Gastrocnemius medialis (tissue), 4 donors: ENCODE results near the gene CAMSAP1. TPM values are rescaled to one million over a fixed set of nuclear protein-coding genes. Genes with fewer than 3 reads are reported as not detected.

Source experiments
- ATAC-seq, 2 donors: fragments of 150-250 bp; one replicate each; pipeline ENCODE4 v1.9.1; 2016
- DNase-seq, 2 donors: peaks; one replicate each; pipeline ENCODE4 v3.0.0-alpha.2; 2019
- H3K27ac ChIP-seq, 4 donors: fragments of 200-600 bp; sonication (generic); 1 replicate in 1 of 4; 2 replicates in 3 of 4; pipeline ENCODE4 v1.5.1; 2016 to 2018; ENCODE audit warnings: mild to moderate bottlenecking in 2 of 4, moderate library complexity in 1 of 4
- H3K27me3 ChIP-seq, 3 donors: fragments of 200-600 bp; sonication (generic) in 2 of 3; 1 replicate in 1 of 3; 2 replicates in 2 of 3; pipeline versions ENCODE4 v1.5.1 to v1.6.0; 2016 to 2019; ENCODE audit warnings: mild to moderate bottlenecking in 1 of 3, moderate library complexity in 1 of 3
- H3K36me3 ChIP-seq, 2 donors: fragments of 200-600 bp; sonication (generic) in 1 of 2; one replicate each; pipeline ENCODE4 v1.5.1; 2017 to 2018
- H3K4me1 ChIP-seq, 2 donors: fragments of 200-600 bp; sonication (generic) in 1 of 2; one replicate each; pipeline ENCODE4 v1.5.1; 2016 to 2017; ENCODE audit warnings: mild to moderate bottlenecking in 2 of 2
- H3K4me3 ChIP-seq, 4 donors: fragments of 200-600 bp; sonication (generic) in 3 of 4; 1 replicate in 1 of 4; 2 replicates in 3 of 4; pipeline ENCODE4 v1.5.1; 2016 to 2019; ENCODE audit warnings: mild to moderate bottlenecking in 2 of 4
- H3K9me3 ChIP-seq, 3 donors: fragments of 200-600 bp; sonication (generic) in 2 of 3; 1 replicate in 1 of 3; 2 replicates in 2 of 3; pipeline ENCODE4 v1.5.1; 2016 to 2019
- CTCF ChIP-seq, 5 experiments: fragments of 450-650 bp in 3 of 5; fragments of 200-600 bp in 2 of 5; sonication (generic) in 2 of 5; IDR thresholded peaks in 4 of 5; conservative IDR thresholded peaks in 1 of 5; 1 replicate in 4 of 5; 2 replicates in 1 of 5; pipeline ENCODE4 v1.5.1; 2016 to 2019; ENCODE audit warnings: antibody characterized with exemption in 5 of 5, mild to moderate bottlenecking in 3 of 5, moderate library complexity in 3 of 5
- POLR2A ChIP-seq, 2 donors: fragments of 450-650 bp; IDR thresholded peaks; one replicate each; pipeline ENCODE4 v1.6.1; 2017; ENCODE audit warnings: antibody characterized with exemption in 2 of 2, mild to moderate bottlenecking in 2 of 2, moderate library complexity in 2 of 2
- in situ Hi-C, 4 donors: fragments of 200-750 bp; cut with MboI; loops; one replicate each; pipeline versions ENCODE4 v1.15.0 to v1.8.0; 2017; ENCODE audit warnings: low sequenced_read_pairs in 4 of 4
- intact Hi-C: fragments of 100-400 bp; cut with DNase I; formaldehyde crosslinking; loops from one replicate; pipeline ENCODE4 v1.15.1; 2023; ENCODE audit warnings: low total_unique reads
- total RNA-seq, 4 donors: library from RNA; depleted of rRNA; stranded (reverse); fragments of >200 nt; gene quantifications; one replicate each; pipeline versions ENCODE4 v1.1.0 to v1.2.3, GENCODE V29; 2016

Gene CAMSAP1
- total RNA-seq, 4 donors from 2014 or later: 54.8 to 94.9 (median 82.9) TPM

GRCh38 chr9:135790850-135791249 lies 116.5 kb downstream of the CAMSAP1 start:
- H3K27ac ChIP-seq: no peak overlapping the region
- no peak overlapping the region for H3K4me3 ChIP-seq
- no peaks in the 10 kb centered on the region for H3K4me1 ChIP-seq
- in situ Hi-C loops: no loop called here
- H3K9me3 ChIP-seq: no peaks in the 10 kb centered on the region
- H3K36me3 ChIP-seq: no peaks in the 10 kb centered on the region
- DNase-seq (no peak), ATAC-seq (no peak)
- TF ChIP-seq CTCF (IDR thresholded peaks at IDR 0.05 in 4 of 5, conservative IDR thresholded peaks at IDR 0.05 in 1 of 5) (no peak), POLR2A (IDR thresholded peaks at IDR 0.05) (no peak)
- H3K27me3 ChIP-seq: peaks cover 0 to 8% (median 3%) of the 10 kb centered on the region in 3 donors
- intact Hi-C loops: no loop called here

GRCh38 chr9:135790356-135790755 lies 117.0 kb downstream of the CAMSAP1 start:
- H3K4me1 ChIP-seq: no peaks in the 10 kb centered on the region
- H3K4me3 ChIP-seq: no peak overlapping the region
- in situ Hi-C loops: no loop called here
- ATAC-seq (no peak), DNase-seq (no peak)
- H3K27me3 ChIP-seq: peaks cover 0 to 4% (median 0%) of the 10 kb centered on the region in 3 donors
- no peaks in the 10 kb centered on the region for H3K9me3 ChIP-seq
- TF ChIP-seq CTCF (IDR thresholded peaks at IDR 0.05 in 4 of 5, conservative IDR thresholded peaks at IDR 0.05 in 1 of 5): no peak
- TF ChIP-seq POLR2A (IDR thresholded peaks at IDR 0.05): no peak
- H3K36me3 ChIP-seq: no peaks in the 10 kb centered on the region
- intact Hi-C loops: no loop called here
- H3K27ac ChIP-seq: no peak overlapping the region

DNA sequence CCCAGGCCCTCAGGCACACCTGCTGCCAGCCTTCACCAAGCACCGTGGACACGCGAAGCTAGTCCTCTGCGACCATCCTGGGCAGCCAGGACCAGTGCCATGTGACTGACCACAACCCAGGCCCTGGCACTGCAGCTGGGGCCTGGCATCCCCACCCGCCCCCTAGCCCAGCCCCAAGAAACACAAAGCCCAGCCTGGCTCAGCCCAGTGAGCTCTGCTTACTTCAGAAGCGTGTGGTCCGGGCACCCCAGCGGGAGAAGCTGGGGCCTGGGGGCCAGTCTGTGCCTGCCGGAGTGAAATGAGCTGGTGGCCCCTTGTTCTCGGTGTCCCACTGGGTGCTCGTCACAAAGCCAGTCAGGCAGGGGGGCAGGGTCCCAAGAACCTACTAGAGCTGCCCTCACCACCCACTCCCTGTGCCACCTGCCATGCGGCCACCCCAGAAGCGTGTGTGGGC lies 117.5 kb downstream of the CAMSAP1 start:
- no peaks in the 10 kb centered on the region for H3K4me1 ChIP-seq
- no peaks in the 10 kb centered on the region for H3K9me3 ChIP-seq
- ATAC-seq (no peak), DNase-seq (no peak)
- peaks cover 0 to 3% (median 0%) of the 10 kb centered on the region in 3 donors for H3K27me3 ChIP-seq
- no peak for TF ChIP-seq POLR2A (IDR thresholded peaks at IDR 0.05)
- TF ChIP-seq CTCF (IDR thresholded peaks at IDR 0.05 in 4 of 5, conservative IDR thresholded peaks at IDR 0.05 in 1 of 5): no peak
- no peak overlapping the region for H3K27ac ChIP-seq
- intact Hi-C loops (no loop called here), in situ Hi-C loops (no loop called here)
- no peak overlapping the region for H3K4me3 ChIP-seq
- no peaks in the 10 kb centered on the region for H3K36me3 ChIP-seq

DNA sequence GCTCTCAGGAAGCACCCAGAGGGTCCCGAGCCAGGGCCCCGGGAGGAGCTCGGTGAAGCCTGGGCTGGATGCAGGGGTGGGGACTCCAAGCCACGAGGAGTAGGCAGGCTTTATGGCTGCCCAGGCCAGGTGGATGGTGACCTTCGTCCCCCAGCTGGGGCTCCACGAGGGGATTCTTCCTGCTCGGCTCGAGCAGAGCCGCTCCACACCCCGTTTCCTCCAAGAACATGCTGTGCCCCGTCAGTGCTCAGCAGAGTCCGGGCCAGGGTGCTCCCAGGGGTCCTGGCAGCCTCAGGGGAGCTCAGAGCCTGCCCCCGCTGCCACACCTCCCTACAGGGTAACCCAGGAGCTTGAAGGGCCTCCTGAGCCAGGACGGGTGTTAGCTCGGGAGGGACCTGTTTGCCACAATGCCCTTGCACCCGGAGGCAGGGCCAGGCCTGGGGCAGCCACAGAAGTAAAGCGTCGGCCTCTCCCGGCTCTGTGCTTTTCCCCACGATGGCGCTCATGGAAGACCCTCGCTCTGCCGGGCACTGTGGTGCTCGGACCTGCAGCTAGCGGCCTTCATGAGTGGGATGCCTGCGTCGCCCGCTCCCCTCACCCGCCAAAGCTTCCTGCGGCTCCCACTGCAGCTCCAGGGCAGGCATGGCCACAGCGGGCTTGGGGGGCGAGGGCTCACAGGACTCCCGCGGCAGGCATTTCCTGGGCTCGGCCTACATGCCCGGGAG lies 118.6 kb downstream of the CAMSAP1 start:
- Histone ChIP-seq H3K4me1 (no peaks in the 10 kb centered on the region), H3K27ac (no peak overlapping the region), H3K36me3 (no peaks in the 10 kb centered on the region), H3K9me3 (no peaks in the 10 kb centered on the region), H3K27me3 (no peaks in the 10 kb centered on the region), H3K4me3 (no peak overlapping the region)
- no peak for ATAC-seq
- in situ Hi-C loops (no loop called here), intact Hi-C loops (no loop called here)
- no peak for TF ChIP-seq POLR2A (IDR thresholded peaks at IDR 0.05)
- no peak for TF ChIP-seq CTCF (IDR thresholded peaks at IDR 0.05 in 4 of 5, conservative IDR thresholded peaks at IDR 0.05 in 1 of 5)
- no peak for DNase-seq
